Measurements from ENCODE around the gene PIEZO2. TPM values are rescaled to one million over a fixed set of nuclear protein-coding genes. Genes with fewer than 3 reads are reported as not detected.

PIEZO2 gene
- total RNA-seq, 1 experiment from 2014 or later, result 5.5 TPM

DNA sequence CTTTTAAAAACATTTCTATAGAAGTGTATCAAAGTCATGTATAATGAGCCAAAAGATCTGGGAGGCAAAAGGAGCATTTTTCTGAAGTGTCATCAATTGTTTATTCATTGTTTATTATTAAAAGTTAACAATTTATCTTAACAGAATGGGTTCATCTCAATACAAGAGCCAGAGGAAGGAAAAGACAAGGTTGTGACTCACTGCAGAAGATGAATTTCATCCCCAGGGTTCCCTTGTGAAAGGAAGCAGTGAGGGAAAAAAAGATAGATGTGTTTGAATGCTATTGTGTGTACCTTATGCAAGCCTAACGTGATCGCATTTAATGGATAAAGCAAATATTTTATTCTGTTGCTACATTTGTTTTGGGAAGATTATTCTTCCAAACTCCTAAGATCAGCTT lies 286.3 kb downstream of the PIEZO2 start:
- Histone ChIP-seq H3K4me1 (ENCODE audit: insufficient read depth, low read length, poor library complexity, severe bottlenecking) (no peaks in the 10 kb centered on the region), H3K9me3 (ENCODE audit: low read depth, low read length, poor library complexity, severe bottlenecking) (no peaks in the 10 kb centered on the region), H3K27me3 (replicated peaks; ENCODE audit: insufficient read depth, low read depth, low read length, poor library complexity) (peaks cover 26% of the 10 kb centered on the region), H3K36me3 (ENCODE audit: insufficient read depth, low read length, poor library complexity, severe bottlenecking) (no peaks in the 10 kb centered on the region), H3K27ac (ENCODE audit: low read depth, low read length, poor library complexity, severe bottlenecking) (no peak overlapping the region), H3K4me3 (ENCODE audit: low read depth, low read length, poor library complexity, severe bottlenecking) (no peak overlapping the region)
- no peak for DNase-seq (ENCODE audit: low spot score)
- CTCF ChIA-PET, result no interaction called here
- intact Hi-C loops (cut with micrococcal nuclease; ENCODE audit: unreplicated experiment), result no loop called here
- POLR2A ChIA-PET (ENCODE audit: low non-redundant PET), result no interaction called here
- no TSS peak for BruUV-seq (replicated peaks)
- no peak for TF ChIP-seq EZH2 (IDR thresholded peaks at IDR 0.05; ENCODE audit: borderline replicate concordance, low read depth, low read length, poor library complexity, severe bottlenecking)
- TF ChIP-seq, protein P1, sequence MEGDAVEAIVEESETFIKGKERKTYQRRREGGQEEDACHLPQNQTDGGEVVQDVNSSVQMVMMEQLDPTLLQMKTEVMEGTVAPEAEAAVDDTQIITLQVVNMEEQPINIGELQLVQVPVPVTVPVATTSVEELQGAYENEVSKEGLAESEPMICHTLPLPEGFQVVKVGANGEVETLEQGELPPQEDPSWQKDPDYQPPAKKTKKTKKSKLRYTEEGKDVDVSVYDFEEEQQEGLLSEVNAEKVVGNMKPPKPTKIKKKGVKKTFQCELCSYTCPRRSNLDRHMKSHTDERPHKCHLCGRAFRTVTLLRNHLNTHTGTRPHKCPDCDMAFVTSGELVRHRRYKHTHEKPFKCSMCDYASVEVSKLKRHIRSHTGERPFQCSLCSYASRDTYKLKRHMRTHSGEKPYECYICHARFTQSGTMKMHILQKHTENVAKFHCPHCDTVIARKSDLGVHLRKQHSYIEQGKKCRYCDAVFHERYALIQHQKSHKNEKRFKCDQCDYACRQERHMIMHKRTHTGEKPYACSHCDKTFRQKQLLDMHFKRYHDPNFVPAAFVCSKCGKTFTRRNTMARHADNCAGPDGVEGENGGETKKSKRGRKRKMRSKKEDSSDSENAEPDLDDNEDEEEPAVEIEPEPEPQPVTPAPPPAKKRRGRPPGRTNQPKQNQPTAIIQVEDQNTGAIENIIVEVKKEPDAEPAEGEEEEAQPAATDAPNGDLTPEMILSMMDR (conservative IDR thresholded peaks at IDR 0.05; ENCODE audit: low read depth, low read length), result no peak

DNA sequence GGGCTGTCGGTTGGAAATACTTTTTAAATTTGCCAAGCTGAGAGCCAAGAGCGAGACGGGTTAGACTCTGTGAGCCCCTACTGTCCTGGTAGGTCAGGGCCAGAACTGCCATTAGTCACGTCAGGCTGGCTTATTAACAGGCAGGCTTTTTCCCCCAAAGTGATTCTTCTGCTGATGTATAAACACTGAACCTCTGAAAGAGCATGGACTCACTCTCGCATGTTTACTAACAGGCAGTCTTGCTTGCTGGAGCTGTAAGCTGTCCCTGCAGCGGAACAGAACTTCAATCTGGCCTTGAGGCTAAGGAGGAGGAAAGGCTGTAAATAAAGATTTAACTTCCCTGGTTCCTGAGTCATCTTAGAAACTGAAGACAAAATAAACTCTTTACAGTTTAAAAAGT lies 288.4 kb downstream of the PIEZO2 start:
- no TSS peak for BruUV-seq (replicated peaks)
- POLR2A ChIA-PET (ENCODE audit: low non-redundant PET), result no interaction called here
- DNase-seq (ENCODE audit: low spot score), result no peak
- peaks cover 41% of the 10 kb centered on the region for H3K27me3 ChIP-seq (replicated peaks; ENCODE audit: insufficient read depth, low read depth, low read length, poor library complexity)
- H3K4me1 ChIP-seq (ENCODE audit: insufficient read depth, low read length, poor library complexity, severe bottlenecking), result no peaks in the 10 kb centered on the region
- CTCF ChIA-PET, result no interaction called here
- no peaks in the 10 kb centered on the region for H3K36me3 ChIP-seq (ENCODE audit: insufficient read depth, low read length, poor library complexity, severe bottlenecking)
- TF ChIP-seq, protein P1 (conservative IDR thresholded peaks at IDR 0.05; ENCODE audit: low read depth, low read length), result no peak
- TF ChIP-seq EZH2 (IDR thresholded peaks at IDR 0.05; ENCODE audit: borderline replicate concordance, low read depth, low read length, poor library complexity, severe bottlenecking), result no peak
- no peak overlapping the region for H3K27ac ChIP-seq (ENCODE audit: low read depth, low read length, poor library complexity, severe bottlenecking)
- intact Hi-C loops (cut with micrococcal nuclease; ENCODE audit: unreplicated experiment), result no loop called here
- H3K9me3 ChIP-seq (ENCODE audit: low read depth, low read length, poor library complexity, severe bottlenecking), result no peaks in the 10 kb centered on the region
- H3K4me3 ChIP-seq (ENCODE audit: low read depth, low read length, poor library complexity, severe bottlenecking), result no peak overlapping the region

DNA sequence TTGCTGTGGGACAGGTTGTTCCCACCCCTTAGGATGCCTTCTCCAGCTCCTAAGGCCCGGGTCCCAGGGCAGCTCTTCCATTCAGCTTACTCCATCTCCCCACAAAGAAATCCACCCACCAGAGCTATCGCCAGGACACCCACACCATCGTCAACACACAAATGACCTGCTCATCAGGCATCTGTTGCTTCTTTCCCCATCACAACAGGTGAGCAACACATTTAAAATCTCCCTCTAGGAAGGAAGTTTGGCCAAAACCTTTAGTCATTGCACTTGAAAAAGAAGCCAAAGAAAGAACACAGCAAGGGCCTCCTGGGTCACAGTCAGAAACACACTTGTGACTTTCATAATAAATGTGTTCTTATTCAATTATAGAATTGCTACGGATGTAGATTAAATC lies 289.0 kb downstream of the PIEZO2 start:
- no peaks in the 10 kb centered on the region for H3K36me3 ChIP-seq (ENCODE audit: insufficient read depth, low read length, poor library complexity, severe bottlenecking)
- intact Hi-C loops (cut with micrococcal nuclease; ENCODE audit: unreplicated experiment), result no loop called here
- DNase-seq (ENCODE audit: low spot score), result no peak
- H3K27me3 ChIP-seq (replicated peaks; ENCODE audit: insufficient read depth, low read depth, low read length, poor library complexity), result peaks cover 41% of the 10 kb centered on the region
- no peak for TF ChIP-seq EZH2 (IDR thresholded peaks at IDR 0.05; ENCODE audit: borderline replicate concordance, low read depth, low read length, poor library complexity, severe bottlenecking)
- TF ChIP-seq, protein P1 (conservative IDR thresholded peaks at IDR 0.05; ENCODE audit: low read depth, low read length), result no peak
- POLR2A ChIA-PET (ENCODE audit: low non-redundant PET), result no interaction called here
- BruUV-seq (replicated peaks), result no TSS peak
- no peak overlapping the region for H3K4me3 ChIP-seq (ENCODE audit: low read depth, low read length, poor library complexity, severe bottlenecking)
- no peaks in the 10 kb centered on the region for H3K9me3 ChIP-seq (ENCODE audit: low read depth, low read length, poor library complexity, severe bottlenecking)
- CTCF ChIA-PET, result interaction anchor here (0.9 kb wide), 1 partner anchor 179 kb away, joined by 5 read pairs; no protein-coding TSS in a partner anchor
- H3K4me1 ChIP-seq (ENCODE audit: insufficient read depth, low read length, poor library complexity, severe bottlenecking), result no peaks in the 10 kb centered on the region
- no peak overlapping the region for H3K27ac ChIP-seq (ENCODE audit: low read depth, low read length, poor library complexity, severe bottlenecking)
